Stimulated activated CD8-positive, alpha-beta memory T cell treated with anti-CD3 and anti-CD28 coated beads, Interleukin-4, amount 100 ng/mL, for 48 hours (primary cell): ENCODE results near the gene MAPK12.

Experiments
- DNase-seq: peaks from one replicate; pipeline ENCODE4 v3.0.0-alpha.2; 2020

Gene MAPK12

GRCh38 chr22:50250555-50251476 lies 10.7 kb downstream of the MAPK12 start, which contains the start of gene HDAC10:
HDAC10 (minus strand) TSS chr22:50251265; CDS start chr22:50251032, 233 bp downstream.
- DNase-seq, result peak; percentile 89

- no peak for DNase-seq
Observed at GRCh38 chr22:50250249-50250554, 11.3 kb downstream of the MAPK12 start.

GRCh38 chr22:50249341-50250248 lies 11.9 kb downstream of the MAPK12 start:
- no peak for DNase-seq

- DNase-seq, result no peak
Observed at GRCh38 chr22:50248196-50249081, 13.0 kb downstream of the MAPK12 start.

- DNase-seq, result no peak
Observed at GRCh38 chr22:50247748-50248147, 13.7 kb downstream of the MAPK12 start.

- DNase-seq, result no peak
Observed at GRCh38 chr22:50246242-50247175, 15.0 kb downstream of the MAPK12 start.

GRCh38 chr22:50245214-50246072 lies 16.0 kb downstream of the MAPK12 start:
- DNase-seq, result no peak

GRCh38 chr22:50244420-50245213 lies 16.9 kb downstream of the MAPK12 start, which contains the start of gene TUBGCP6:
TUBGCP6 (minus strand) TSS chr22:50245023; CDS start chr22:50244459, 564 bp downstream.
- DNase-seq, result peak; percentile 96

GRCh38 chr22:50243685-50244419 lies 17.6 kb downstream of the MAPK12 start:
- DNase-seq, result no peak

- DNase-seq, result no peak
Observed at GRCh38 chr22:50242406-50242949, 19.0 kb downstream of the MAPK12 start.

GRCh38 chr22:50238755-50239154 lies 22.7 kb downstream of the MAPK12 start:
- no peak for DNase-seq

GRCh38 chr22:50236731-50237409 lies 24.6 kb downstream of the MAPK12 start:
- DNase-seq, result no peak

- no peak for DNase-seq
Observed at GRCh38 chr22:50233223-50233622, 28.3 kb downstream of the MAPK12 start.

- DNase-seq, result no peak
Observed at GRCh38 chr22:50232481-50233151, 28.9 kb downstream of the MAPK12 start.

- DNase-seq, result no peak
Observed at GRCh38 chr22:50229370-50229769, 32.1 kb downstream of the MAPK12 start.

GRCh38 chr22:50228366-50228765 lies 33.1 kb downstream of the MAPK12 start:
- DNase-seq, result no peak

- DNase-seq, result no peak
Observed at GRCh38 chr22:50227579-50228215, 33.8 kb downstream of the MAPK12 start.
